Hippocampal formation (tissue), 2 donors: Measurements from ENCODE around the gene RIOK3.

Experiments
- DNase-seq, 2 donors: peaks; one replicate each; lab custom pipeline; 2025; lab: John Stamatoyannopoulos, UW

Gene RIOK3

DNA sequence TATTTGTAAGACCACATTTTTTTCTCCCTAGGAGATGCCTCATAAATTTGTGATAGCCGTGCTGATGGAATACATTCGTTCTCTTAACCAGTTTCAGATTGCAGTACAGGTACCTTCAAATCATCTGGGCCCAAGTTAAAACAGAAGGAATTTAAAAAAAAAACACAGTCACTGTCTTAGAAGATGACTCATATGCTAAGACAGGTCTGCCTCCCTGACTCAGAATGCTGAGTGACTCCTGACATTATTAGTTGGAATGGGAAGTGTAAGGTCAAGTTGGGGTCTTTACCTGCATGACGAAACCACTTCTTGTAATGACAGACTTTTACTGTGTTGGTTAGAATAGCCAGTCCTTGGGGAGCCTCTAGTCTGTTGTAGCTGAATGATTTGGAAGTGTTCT is 76.5 kb downstream of the RIOK3 start:
- no peak for DNase-seq

DNA sequence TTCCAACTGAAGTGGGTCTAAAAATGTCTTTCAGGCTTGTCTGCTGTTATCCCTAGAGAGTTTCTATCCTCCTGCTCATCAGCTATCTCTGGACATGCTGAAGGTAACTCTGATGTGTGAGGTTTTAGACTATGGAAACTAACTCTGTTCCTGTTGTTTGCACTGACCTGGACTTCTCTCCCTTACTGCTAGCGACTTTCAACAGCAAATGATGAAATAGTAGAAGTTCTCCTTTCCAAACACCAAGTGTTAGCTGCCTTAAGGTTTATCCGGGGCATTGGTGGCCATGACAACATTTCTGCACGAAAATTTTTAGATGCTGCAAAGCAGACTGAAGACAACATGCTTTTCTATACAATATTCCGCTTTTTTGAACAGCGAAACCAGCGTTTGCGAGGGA is 77.1 kb downstream of the RIOK3 start:
- no peak for DNase-seq

DNA sequence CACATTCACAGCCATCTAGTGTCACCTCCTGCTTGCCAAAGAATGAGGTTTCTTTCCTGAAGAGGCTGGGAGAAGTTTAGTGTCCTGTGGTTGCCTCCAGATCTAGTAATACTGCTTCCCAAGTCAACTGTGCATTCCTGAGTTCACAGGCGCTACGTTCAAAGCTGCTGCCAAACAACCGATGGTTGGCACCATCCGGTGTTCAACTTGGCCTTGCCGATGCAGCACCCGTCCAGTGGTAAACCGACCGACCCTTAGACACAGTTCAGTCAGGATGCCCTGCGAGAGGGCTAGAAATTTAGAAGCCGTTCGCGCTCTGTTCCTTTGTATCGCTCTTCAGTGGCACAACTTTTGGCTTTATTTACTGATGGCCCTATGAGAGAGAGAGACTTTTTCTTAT is 78.8 kb downstream of the RIOK3 start:
- DNase-seq: no peak
